ENCODE data around the gene WFIKKN1.

WFIKKN1 gene

GRCh38 chr16:638034-638543 is 7.3 kb downstream of the WFIKKN1 start:
- DNase-seq: no peak

DNA sequence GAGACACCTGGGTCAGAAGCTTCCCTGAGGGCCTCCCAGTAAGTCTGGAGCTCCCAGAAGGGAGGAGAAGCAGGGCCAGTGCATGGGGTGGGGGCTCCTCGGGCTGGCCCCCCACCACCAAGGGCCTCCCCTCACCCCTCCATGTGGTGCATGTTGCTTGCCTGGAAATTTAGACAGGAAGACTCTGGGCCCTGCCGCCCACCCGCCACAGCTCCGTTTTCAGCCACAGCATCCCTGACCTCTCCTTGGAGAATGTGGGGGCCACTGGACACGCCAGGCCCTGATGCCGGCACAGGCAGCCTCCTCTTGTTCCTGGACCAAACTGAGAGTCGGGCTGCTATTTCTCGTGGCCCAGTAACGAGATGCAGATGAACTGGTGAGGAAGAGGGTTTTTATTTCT is 8.1 kb downstream of the WFIKKN1 start:
- DNase-seq: no peak

DNA sequence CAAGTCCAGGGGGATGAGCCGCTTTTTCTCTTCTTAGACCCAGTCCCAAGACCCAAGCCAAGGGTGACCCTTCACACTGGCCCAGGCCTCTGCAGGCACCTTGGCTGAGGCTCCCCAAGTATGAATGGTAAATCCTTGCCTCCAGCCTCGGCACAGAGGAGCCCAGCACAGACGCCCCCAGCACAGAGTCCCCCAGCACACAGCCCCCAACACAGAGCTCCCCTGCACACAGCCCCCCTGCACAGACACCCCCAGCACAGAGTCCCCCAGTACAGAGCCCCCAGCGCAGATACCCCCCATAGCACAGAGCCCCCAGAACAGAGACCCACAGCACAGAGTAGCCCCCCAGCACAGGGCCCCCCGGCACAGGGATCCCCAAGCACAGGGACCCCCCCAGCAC is 9.8 kb downstream of the WFIKKN1 start:
- no peak for DNase-seq

DNA sequence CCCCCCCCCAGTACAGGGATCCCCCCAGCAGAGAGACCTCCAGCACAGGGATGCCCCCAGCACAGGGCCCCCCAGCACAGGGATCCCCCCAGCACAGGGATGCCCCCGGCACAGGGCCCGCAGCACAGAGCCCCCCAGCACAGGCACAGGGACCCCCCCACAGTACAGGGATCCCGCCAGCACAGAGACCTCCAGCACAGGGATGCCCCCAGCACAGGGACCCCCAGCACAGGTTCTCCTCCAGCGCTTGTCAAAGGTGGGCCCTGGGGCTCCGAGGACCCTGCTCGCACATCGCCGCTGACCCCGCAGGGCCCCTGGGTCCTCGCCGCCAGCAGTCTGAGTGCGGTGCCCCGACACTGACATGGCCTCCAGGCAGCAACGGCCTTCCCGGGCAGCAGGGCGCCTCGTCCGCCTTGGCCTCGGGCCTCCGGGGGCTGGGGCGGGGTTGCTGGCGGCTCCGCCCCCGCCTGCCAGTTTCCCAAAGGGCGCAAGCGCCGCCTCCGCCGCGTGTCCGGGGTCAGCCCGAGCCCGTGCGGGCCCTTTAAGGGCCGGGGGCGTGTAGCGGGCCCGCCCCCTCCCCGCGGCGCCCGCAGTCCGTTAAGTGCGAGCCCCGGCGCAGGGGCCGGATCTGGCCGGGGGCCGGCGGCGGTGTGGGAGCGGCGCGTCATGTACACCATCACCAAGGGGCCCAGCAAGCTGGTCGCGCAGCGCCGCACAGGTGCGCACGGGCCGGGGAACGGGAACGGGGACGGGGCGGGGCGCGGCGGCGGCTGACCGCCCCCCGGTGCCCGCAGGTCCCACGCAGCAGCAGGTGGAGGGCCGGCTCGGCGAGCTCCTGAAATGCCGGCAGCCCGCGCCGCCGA is 10.8 kb downstream of the WFIKKN1 start, which contains the start of gene MCRIP2:
Gene MCRIP2 (plus strand): TSS at position 503 of the 863 bp plus-strand sequence. CDS start 164 bp downstream, at position 667.
- peak; percentile 76 for DNase-seq

GRCh38 chr16:642189-643049 is 11.6 kb downstream of the WFIKKN1 start:
- no peak for DNase-seq

- peak; percentile 32 for DNase-seq
These were observed 12.2 kb downstream of the WFIKKN1 start for GRCh38 chr16:643050-643368.

- no peak for DNase-seq
These were observed 13.8 kb downstream of the WFIKKN1 start for GRCh38 chr16:644556-644955.

- DNase-seq: no peak
These were observed 15.3 kb downstream of the WFIKKN1 start for GRCh38 chr16:645852-646678.

GRCh38 chr16:646679-647172 is 15.9 kb downstream of the WFIKKN1 start:
- DNase-seq: no peak

DNA sequence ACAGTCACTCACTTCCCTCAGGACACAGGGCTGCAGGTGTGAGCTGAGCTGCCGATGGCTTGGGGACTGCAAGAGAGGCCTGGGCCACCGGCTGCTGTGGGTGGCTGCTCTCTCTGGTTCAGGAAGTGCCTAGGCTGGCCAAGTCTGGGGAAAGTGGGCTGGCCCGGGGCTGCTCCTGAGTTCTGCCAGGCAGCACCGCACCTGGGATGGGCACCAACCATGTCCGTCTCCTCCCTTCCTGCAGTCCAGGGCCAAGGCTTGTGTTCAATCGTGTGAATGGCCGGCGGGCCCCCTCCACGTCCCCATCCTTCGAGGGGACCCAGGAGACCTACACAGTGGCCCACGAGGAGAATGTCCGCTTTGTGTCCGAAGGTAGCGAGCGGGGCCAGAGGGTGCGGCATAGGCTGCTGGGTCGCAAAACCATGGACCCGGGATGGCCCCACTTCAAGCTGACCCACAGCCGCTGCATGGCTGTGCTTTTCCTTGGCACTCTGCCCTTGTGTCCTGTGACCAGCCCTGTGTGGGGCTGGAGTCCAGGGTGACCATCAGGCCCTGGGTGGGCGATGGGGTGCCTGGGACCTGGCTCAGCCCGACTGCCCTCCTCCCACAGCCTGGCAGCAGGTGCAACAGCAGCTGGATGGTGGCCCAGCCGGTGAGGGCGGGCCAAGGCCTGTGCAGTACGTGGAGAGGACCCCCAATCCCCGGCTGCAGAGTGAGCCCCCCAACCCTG is 16.6 kb downstream of the WFIKKN1 start:
- DNase-seq: no peak

GRCh38 chr16:648071-648780 is 17.4 kb downstream of the WFIKKN1 start:
- peak; percentile 42 for DNase-seq

- DNase-seq: peak; percentile 91
These were observed 18.2 kb downstream of the WFIKKN1 start, which contains the start of gene WDR90 for GRCh38 chr16:648781-649589. Gene WDR90, plus strand, starts transcription at chr16:649365. Its CDS starts 52 bp downstream, at chr16:649417.

GRCh38 chr16:649631-650030 is 18.8 kb downstream of the WFIKKN1 start:
- no peak for DNase-seq

DNA sequence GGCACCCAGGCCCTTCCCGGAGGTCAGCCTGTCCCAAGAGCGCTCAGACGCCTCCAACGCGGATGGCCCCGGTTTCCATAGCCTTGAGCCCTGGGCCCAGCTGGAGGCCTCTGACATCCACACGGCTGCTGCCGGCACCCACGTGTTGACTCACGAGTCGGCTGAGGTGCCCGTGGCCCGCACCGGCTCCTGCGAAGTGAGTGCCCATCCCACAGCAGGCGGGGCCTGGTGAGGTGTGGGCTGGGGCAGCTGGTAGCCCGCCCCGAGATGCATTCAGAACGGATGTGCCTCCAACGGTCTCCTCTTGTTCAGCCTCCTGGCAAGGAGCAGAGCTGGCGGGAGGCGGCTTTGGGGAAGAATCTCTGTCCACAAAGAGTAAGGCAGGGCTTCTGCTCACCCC is 21.1 kb downstream of the WFIKKN1 start:
- DNase-seq: no peak

DNA sequence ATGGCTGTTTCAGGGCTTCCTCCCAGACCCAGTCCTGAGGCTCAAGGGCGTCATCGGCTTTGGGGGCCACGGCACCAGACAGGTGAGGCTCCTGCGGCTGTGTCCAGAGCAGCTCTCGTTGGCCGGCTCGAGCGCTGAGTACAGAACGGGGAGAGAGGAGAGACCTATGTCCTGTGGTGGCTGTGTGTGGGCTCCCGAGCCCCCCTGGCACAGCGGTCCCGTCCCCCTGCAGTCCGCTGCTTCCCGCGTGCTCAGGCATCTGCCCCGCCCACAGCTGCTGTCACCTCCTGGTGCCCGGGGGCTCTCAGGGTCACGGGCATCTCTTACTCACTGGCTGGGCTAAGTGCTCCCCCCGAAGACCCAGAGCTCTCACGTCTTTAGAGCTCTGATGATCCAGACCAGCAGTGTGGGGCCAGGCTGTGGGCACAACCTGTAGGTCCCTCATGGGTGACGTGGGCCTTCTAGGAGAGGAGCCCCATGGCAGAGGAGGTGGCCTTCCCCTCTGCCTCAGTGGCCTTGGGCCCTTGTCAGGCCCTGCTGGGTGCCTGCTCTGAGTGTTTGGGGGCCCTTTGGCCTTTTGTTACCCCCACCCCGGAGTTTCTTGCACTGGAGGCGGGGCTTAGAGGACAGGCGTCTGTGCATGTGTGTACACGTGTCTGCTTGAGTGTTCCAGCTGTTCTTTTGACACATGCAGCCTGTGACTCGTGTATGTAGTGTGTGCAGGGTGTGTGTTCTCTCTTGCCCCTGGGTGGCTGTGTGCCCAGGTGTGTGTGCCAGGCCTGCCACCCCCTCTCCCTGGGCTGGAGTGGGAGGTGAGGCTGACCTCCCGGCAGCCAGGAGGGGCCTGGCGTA is 21.9 kb downstream of the WFIKKN1 start:
- DNase-seq: no peak

DNA sequence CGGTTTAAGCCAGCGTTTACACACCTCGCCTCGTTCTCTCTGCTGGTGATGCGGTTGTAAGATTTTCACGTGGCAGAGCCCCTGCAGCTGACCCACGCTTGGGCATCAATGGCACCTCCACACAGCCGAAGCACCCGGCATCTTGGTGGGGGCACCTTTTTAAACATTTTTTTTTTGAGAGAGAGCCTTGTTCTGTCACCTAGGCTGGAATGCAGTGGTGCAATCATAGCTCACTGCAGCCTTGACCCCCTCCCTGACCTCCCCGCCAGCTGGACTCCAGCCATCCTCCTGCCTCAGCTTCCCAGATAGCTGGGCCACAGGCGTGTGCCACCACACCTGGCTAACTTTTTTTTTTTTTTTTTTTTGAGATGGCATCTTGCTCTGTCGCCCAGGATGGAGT is 23.2 kb downstream of the WFIKKN1 start:
- DNase-seq: no peak

DNA sequence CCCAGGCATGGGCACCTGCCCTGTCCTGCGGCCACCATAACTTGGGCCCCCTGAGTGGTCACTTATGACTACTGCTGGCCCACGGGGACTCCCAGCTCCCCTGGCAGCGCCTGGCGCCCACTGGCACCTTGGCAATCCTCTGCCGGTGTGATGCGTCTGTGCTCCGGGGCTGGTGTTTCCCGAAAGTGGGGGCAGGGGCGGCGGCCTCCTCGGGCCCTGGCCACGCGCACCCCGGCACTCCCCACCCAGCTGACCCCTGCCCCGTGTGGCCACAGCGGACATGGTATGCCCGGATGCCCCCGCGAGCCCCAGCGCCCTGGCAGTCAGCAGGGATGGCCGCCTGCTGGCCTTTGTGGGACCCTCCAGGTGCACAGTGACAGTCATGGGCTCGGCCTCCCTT is 26.7 kb downstream of the WFIKKN1 start:
- no peak for DNase-seq

DNA sequence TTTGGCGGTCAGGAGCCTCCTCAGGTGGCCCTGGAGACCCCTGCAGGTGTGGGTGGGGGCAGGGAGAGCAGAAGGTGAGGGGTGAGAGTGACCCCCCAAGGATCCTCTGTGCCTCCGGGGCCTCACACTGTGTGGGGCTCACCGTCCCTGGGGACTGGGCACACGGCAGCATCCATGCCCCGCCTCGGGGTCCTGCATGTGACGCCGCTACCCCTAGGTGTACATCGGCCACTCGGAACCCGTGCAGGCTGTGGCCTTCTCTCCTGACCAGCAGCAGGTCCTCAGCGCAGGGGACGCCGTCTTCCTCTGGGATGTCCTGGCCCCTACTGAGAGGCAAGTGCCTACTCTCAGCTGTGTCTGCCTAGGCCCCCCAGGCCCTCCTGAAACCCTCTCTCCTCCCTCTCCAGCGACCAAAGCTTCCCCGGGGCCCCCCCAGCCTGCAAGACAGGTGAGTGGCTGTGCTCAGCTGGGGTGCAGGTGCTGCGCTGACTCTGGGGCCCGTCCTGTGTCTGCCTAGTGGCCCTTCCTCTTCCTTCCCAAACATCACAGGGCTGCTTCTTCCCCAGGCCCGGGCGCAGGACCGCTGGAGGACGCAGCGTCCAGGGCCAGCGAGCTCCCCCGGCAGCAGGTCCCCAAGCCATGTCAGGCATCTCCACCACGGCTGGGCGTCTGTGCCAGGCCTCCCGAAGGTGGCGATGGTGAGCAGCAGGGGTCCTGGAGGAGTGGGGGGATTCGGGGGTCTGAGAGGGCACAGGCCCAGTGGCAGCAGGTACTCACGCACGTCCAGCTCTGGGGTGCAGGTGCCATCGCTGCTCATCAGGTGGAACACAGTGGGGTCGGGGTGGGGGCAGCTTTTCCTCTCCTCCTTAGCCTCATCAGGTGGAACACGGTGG is 28.1 kb downstream of the WFIKKN1 start:
- no peak for DNase-seq
